GM12891 (cell line): ENCODE data around the gene GIT2.
A peak's percentile ranks its signal among the peaks of the same experiment; 100 is the strongest.

Experiments used
- POLR2A ChIP-seq: IDR thresholded peaks from 2 replicates; pipeline ENCODE4 v1.6.1; 2011; ENCODE audit warnings: low read depth, low read length, control low read depth
- SPI1 ChIP-seq: IDR thresholded peaks from 2 replicates; pipeline ENCODE4 v1.6.1; 2011; ENCODE audit warnings: low read depth, low read length, control low read depth

DNA sequence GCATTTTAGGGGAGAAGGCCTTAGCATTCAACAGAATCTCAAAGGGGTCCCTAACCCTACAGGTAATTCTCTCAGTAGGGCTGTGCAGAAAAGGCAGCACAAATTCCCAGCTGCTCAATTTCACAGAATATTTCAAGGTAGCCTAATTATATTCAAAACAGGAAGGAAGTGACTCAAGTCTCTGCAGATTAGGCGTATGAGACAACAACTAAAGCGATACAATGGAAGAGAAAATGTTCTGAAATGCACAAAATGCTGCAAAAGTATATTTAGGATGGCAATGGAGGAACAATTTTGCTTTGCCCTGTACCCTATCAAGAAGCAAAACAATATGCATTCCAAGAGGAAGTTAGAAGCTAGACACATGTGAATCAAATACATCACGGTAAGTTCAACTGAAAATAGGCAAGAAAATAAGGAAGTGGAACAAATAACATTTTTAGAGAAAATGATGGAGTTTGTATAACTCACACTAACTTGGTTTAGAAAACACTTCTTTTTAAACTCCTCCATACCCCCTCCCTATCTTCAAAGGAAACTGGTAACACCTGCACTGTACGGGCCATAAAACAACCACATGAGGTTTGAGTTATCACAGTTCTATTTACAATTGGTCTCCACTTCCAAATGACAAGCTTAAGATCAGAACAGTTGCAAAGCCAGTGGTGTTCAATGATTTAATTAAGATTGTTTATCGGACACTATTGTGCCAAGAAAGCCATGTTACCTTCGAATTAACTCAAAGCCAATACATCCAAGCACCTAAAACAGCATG, 1.6 kb downstream of the GIT2 start:
- TF ChIP-seq SPI1 (peak; percentile 66), POLR2A (no peak)
